HEK293 (cell line): Measurements from ENCODE around the gene DNASE2.

Experiments used
- CTCF ChIA-PET: fragments of 350-600 bp; formaldehyde crosslinking; extraction: SDS; loops from one replicate; lab custom pipeline; 2021; ENCODE audit warnings: antibody characterized with exemption; lab: Yijun Ruan, JAX
- POLR2A ChIA-PET: fragments of 300-600 bp; formaldehyde crosslinking; extraction: SDS; loops from one replicate; lab custom pipeline; 2020; ENCODE audit warnings: antibody characterized with exemption, inconsistent platforms; lab: Yijun Ruan, JAX
- H3K27ac ChIP-seq: fragments of 200-500 bp; sonication (Bioruptor generic); 2 replicates; pipeline ENCODE4 v1.5.1; 2014; ENCODE audit warnings: low read depth, low read length, control low read depth, inconsistent platforms; ENCODE audit errors: extremely low read depth
- H3K36me3 ChIP-seq, 2 experiments: fragments of 200-500 bp in 1 of 2; sonication (Bioruptor generic) in 1 of 2; 1 replicate in 1 of 2; 2 replicates in 1 of 2; pipeline ENCODE4 v1.5.1; 2014 to 2017; ENCODE audit warnings: inconsistent platforms in 2 of 2, low read length in 2 of 2; ENCODE audit not compliant: control insufficient read depth in 2 of 2, insufficient read depth in 1 of 2
- H3K4me1 ChIP-seq: fragments of 200-500 bp; sonication (Bioruptor generic); 2 replicates; pipeline ENCODE4 v1.5.1; 2014; ENCODE audit warnings: mild to moderate bottlenecking, low read length, inconsistent platforms; ENCODE audit not compliant: control insufficient read depth, insufficient read depth
- H3K4me3 ChIP-seq: 2 replicates; pipeline ENCODE4 v1.5.1; 2011; ENCODE audit warnings: low read depth, mild to moderate bottlenecking, control low read depth, low read length, moderate library complexity
- H3K9me3 ChIP-seq: fragments of 200-500 bp; sonication (Bioruptor generic); 2 replicates; pipeline ENCODE4 v1.5.1; 2014; ENCODE audit warnings: low read depth, low read length, inconsistent platforms; ENCODE audit not compliant: control insufficient read depth, insufficient read depth
- BCL11A ChIP-seq: fragments of 450-650 bp; formaldehyde crosslinking; IDR thresholded peaks from 2 replicates; pipeline ENCODE4 v1.5.1; 2016; ENCODE audit warnings: low read depth, missing biosample characterization, missing genetic modification characterization
- BCL11B ChIP-seq: fragments of 450-650 bp; formaldehyde crosslinking; IDR thresholded peaks from 2 replicates; pipeline ENCODE4 v1.5.1; 2016; ENCODE audit warnings: low read depth, missing biosample characterization, missing genetic modification characterization
- IKZF3 ChIP-seq: fragments of 450-650 bp; IDR thresholded peaks from 2 replicates; pipeline ENCODE4 v1.5.0; 2018; ENCODE audit warnings: missing biosample characterization, mild to moderate bottlenecking, missing genetic modification characterization, moderate library complexity
- KLF8 ChIP-seq: fragments of 450-650 bp; formaldehyde crosslinking; IDR thresholded peaks from 2 replicates; pipeline ENCODE4 v1.5.1; 2016; ENCODE audit warnings: missing biosample characterization, missing genetic modification characterization
- KLF9 ChIP-seq: fragments of 450-650 bp; formaldehyde crosslinking; IDR thresholded peaks from 2 replicates; pipeline ENCODE4 v1.5.1; 2016; ENCODE audit warnings: missing biosample characterization, missing genetic modification characterization, low read depth
- SP7 ChIP-seq: fragments of 450-650 bp; formaldehyde crosslinking; IDR thresholded peaks from 2 replicates; pipeline ENCODE4 v1.5.1; 2016; ENCODE audit warnings: missing biosample characterization, missing genetic modification characterization
- TCF7L2 ChIP-seq: IDR thresholded peaks from 2 replicates; pipeline ENCODE4 v1.6.1; 2011; ENCODE audit warnings: low read depth, mild to moderate bottlenecking, inconsistent platforms, low read length, moderate library complexity, borderline replicate concordance
- WT1 ChIP-seq: fragments of 450-650 bp; formaldehyde crosslinking; IDR thresholded peaks from 2 replicates; pipeline ENCODE4 v1.5.1; 2016; ENCODE audit warnings: missing biosample characterization, missing genetic modification characterization
- ZBTB21 ChIP-seq: fragments of 450-650 bp; formaldehyde crosslinking; IDR thresholded peaks from 2 replicates; pipeline ENCODE4 v1.5.1; 2017; ENCODE audit warnings: missing biosample characterization, missing genetic modification characterization
- ZBTB48 ChIP-seq: fragments of 450-650 bp; formaldehyde crosslinking; IDR thresholded peaks from 2 replicates; pipeline ENCODE4 v1.5.1; 2016; ENCODE audit warnings: missing biosample characterization, missing genetic modification characterization
- ZIC2 ChIP-seq: fragments of 450-650 bp; formaldehyde crosslinking; IDR thresholded peaks from 2 replicates; pipeline ENCODE4 v1.5.1; 2016; ENCODE audit warnings: missing biosample characterization, missing genetic modification characterization
- ZNF146 ChIP-seq: fragments of 450-650 bp; formaldehyde crosslinking; IDR thresholded peaks from 2 replicates; pipeline ENCODE4 v1.5.1; 2016; ENCODE audit warnings: missing biosample characterization, missing genetic modification characterization
- ZNF24 ChIP-seq: fragments of 450-650 bp; formaldehyde crosslinking; IDR thresholded peaks from 2 replicates; pipeline ENCODE4 v1.5.1; 2016; ENCODE audit warnings: missing biosample characterization, missing genetic modification characterization
- ZNF292 ChIP-seq: fragments of 450-650 bp; formaldehyde crosslinking; IDR thresholded peaks from 2 replicates; pipeline ENCODE4 v1.5.1; 2016; ENCODE audit warnings: low read depth, missing biosample characterization, missing genetic modification characterization, borderline replicate concordance
- ZNF335 ChIP-seq: fragments of 450-650 bp; formaldehyde crosslinking; conservative IDR thresholded peaks from 2 replicates; pipeline ENCODE4 v1.5.1; 2016; ENCODE audit warnings: missing biosample characterization, missing genetic modification characterization
- ZNF366 ChIP-seq: fragments of 450-650 bp; formaldehyde crosslinking; conservative IDR thresholded peaks from 2 replicates; pipeline ENCODE4 v1.5.1; 2016; ENCODE audit warnings: missing biosample characterization, missing genetic modification characterization
- ZNF404 ChIP-seq: fragments of 450-650 bp; formaldehyde crosslinking; IDR thresholded peaks from 2 replicates; pipeline ENCODE4 v1.5.1; 2017; ENCODE audit warnings: missing biosample characterization, missing genetic modification characterization
- ZNF426 ChIP-seq: fragments of 450-650 bp; formaldehyde crosslinking; IDR thresholded peaks from 2 replicates; pipeline ENCODE4 v1.5.1; 2017; ENCODE audit warnings: missing biosample characterization, missing genetic modification characterization, mild to moderate bottlenecking, inconsistent platforms, moderate library complexity
- ZNF473 ChIP-seq: fragments of 450-650 bp; formaldehyde crosslinking; IDR thresholded peaks from 2 replicates; pipeline ENCODE4 v1.5.1; 2017; ENCODE audit warnings: missing biosample characterization, missing genetic modification characterization
- ZNF544 ChIP-seq: fragments of 450-650 bp; formaldehyde crosslinking; IDR thresholded peaks from 2 replicates; pipeline ENCODE4 v1.5.0; 2017; ENCODE audit warnings: missing biosample characterization, missing genetic modification characterization
- ZNF560 ChIP-seq: fragments of 450-650 bp; formaldehyde crosslinking; IDR thresholded peaks from 2 replicates; pipeline ENCODE4 v1.5.1; 2017; ENCODE audit warnings: missing biosample characterization, missing genetic modification characterization, borderline replicate concordance
- ZNF610 ChIP-seq: fragments of 450-650 bp; formaldehyde crosslinking; IDR thresholded peaks from 2 replicates; pipeline ENCODE4 v1.5.1; 2016; ENCODE audit warnings: missing biosample characterization, missing genetic modification characterization, borderline replicate concordance
- ZXDB ChIP-seq: fragments of 450-650 bp; formaldehyde crosslinking; IDR thresholded peaks from 2 replicates; pipeline ENCODE4 v1.5.1; 2016; ENCODE audit warnings: missing biosample characterization, missing genetic modification characterization
- TF ChIP-seq, protein P1 (sequence below): fragments of 450-650 bp; formaldehyde crosslinking; IDR thresholded peaks from 2 replicates; pipeline ENCODE4 v1.5.1; 2016; ENCODE audit warnings: missing biosample characterization, missing genetic modification characterization
- TF ChIP-seq, protein P2 (sequence below): fragments of 450-650 bp; formaldehyde crosslinking; IDR thresholded peaks from 2 replicates; pipeline ENCODE4 v1.5.1; 2016; ENCODE audit warnings: missing biosample characterization, missing genetic modification characterization
- TF ChIP-seq, protein P3 (sequence below): fragments of 450-650 bp; IDR thresholded peaks from 2 replicates; pipeline ENCODE4 v1.5.1; 2018; ENCODE audit warnings: missing biosample characterization, mild to moderate bottlenecking, missing genetic modification characterization
- TF ChIP-seq, protein P4 (sequence below): fragments of 450-650 bp; formaldehyde crosslinking; IDR thresholded peaks from 2 replicates; pipeline ENCODE4 v1.5.1; 2017; ENCODE audit warnings: missing biosample characterization, missing genetic modification characterization

Gene DNASE2

DNA sequence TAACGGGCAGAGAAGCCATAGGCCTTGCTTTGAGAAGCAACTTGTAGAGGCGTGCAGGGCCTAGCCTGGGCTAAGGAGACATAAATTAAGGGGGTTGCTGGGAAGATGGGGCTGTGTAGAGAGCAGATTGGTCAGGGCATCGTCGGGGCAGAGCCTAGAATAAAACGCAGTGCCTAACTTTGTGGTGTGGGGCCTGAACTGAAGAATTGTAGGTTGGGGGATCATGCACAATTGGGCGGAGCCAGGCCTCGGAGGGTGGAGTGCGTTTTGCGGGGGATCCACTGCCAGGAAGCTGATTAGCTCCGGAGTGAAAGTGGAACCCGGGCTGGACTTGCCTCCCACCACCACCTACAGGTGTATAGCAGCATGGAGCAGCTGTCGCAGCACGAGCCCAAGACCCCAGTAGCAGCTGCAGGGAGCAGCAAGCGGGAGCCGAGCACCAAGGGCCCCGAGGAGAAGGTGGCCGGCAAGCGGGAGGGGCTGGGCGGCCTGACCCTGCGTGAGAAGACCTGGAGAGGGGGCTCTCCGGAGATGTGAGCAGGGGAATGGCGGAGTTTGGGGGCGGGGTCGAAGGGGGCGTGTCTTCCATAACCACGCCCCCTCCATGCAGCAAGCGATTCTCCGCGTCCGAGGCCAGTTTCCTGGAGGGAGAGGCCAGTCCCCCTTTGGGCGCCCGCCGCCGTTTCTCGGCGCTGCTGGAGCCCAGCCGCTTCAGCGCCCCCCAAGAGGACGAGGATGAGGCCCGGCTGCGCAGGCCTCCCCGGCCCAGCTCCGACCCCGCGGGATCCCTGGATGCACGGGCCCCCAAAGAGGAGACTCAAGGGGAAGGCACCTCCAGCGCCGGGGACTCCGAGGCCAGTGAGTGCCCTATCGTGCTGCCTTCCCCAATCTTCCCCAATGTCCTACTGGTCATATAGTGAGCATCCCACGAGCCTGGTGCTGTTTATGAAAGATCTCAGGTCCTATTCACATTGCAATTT, 13.8 kb downstream of the DNASE2 start:
- Histone ChIP-seq H3K9me3 (no peaks in the 10 kb centered on the region), H3K4me1 (peaks cover 4% of the 10 kb centered on the region), H3K27ac (peak overlapping the region; percentile 41; the same call in 1 of the 2 replicates), H3K36me3 (peaks cover 0 to 4% of the 10 kb centered on the region in 2 experiments; a peak in 2 of 3 replicates), H3K4me3 (peak overlapping the region; percentile 45)
- ChIA-PET POLR2A (no interaction called here), CTCF (interaction anchor here (0.7 kb wide), 2 partner anchors 20 to 1101 kb away, joined by 3 to 4 read pairs; partner anchors contain the start of gene ZNF441)
- TF ChIP-seq, protein P1, sequence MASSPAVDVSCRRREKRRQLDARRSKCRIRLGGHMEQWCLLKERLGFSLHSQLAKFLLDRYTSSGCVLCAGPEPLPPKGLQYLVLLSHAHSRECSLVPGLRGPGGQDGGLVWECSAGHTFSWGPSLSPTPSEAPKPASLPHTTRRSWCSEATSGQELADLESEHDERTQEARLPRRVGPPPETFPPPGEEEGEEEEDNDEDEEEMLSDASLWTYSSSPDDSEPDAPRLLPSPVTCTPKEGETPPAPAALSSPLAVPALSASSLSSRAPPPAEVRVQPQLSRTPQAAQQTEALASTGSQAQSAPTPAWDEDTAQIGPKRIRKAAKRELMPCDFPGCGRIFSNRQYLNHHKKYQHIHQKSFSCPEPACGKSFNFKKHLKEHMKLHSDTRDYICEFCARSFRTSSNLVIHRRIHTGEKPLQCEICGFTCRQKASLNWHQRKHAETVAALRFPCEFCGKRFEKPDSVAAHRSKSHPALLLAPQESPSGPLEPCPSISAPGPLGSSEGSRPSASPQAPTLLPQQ = no peak
- TF ChIP-seq ZNF544 (no peak), ZNF292 (tag by site-specific recombination) (no peak), ZNF610 (tag by site-specific recombination) (no peak), ZNF560 (tag by site-specific recombination) (no peak), ZIC2 (tag by site-specific recombination) (peak; percentile 76), WT1 (tag by site-specific recombination) (no peak), SP7 (peak; percentile 44), ZNF473 (no peak), KLF9 (peak; percentile 100), ZNF426 (tag by site-specific recombination) (no peak), ZNF335 (tag by site-specific recombination) (peak; percentile 29; the same call in 1 of the 2 replicates), ZNF404 (tag by site-specific recombination) (no peak), ZNF24 (tag by site-specific recombination) (no peak), BCL11B (tag by site-specific recombination) (no peak), ZBTB48 (peak; percentile 27; the same call in 1 of the 2 replicates), ZNF146 (no peak), TCF7L2 (no peak), ZNF366 (tag by site-specific recombination) (no peak), KLF8 (tag by site-specific recombination) (peak; percentile 43; the same call in 1 of the 2 replicates), BCL11A (tag by site-specific recombination) (no peak), ZBTB21 (0 out of 2 replicates have a peak, but pooled peaks have one; percentile 9), ZXDB (tag by site-specific recombination) (peak; percentile 87), IKZF3 (tag by site-specific recombination) (no peak)
- TF ChIP-seq, protein P2, sequence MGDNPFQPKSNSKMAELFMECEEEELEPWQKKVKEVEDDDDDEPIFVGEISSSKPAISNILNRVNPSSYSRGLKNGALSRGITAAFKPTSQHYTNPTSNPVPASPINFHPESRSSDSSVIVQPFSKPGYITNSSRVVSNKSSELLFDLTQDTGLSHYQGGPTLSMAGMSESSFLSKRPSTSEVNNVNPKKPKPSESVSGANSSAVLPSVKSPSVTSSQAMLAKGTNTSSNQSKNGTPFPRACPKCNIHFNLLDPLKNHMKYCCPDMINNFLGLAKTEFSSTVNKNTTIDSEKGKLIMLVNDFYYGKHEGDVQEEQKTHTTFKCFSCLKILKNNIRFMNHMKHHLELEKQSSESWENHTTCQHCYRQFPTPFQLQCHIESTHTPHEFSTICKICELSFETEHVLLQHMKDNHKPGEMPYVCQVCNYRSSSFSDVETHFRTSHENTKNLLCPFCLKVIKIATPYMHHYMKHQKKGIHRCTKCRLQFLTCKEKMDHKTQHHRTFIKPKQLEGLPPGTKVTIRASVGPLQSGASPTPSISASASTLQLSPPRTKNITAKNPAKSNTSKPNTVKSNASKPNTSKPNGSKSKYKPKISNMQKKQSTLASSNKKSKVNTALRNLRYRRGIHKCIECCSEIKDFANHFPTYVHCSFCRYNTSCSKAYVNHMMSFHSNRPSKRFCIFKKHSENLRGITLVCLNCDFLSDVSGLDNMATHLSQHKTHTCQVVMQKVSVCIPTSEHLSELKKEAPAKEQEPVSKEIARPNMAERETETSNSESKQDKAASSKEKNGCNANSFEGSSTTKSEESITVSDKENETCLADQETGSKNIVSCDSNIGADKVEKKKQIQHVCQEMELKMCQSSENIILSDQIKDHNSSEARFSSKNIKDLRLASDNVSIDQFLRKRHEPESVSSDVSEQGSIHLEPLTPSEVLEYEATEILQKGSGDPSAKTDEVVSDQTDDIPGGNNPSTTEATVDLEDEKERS (tag by site-specific recombination) = no peak
- TF ChIP-seq, protein P3, sequence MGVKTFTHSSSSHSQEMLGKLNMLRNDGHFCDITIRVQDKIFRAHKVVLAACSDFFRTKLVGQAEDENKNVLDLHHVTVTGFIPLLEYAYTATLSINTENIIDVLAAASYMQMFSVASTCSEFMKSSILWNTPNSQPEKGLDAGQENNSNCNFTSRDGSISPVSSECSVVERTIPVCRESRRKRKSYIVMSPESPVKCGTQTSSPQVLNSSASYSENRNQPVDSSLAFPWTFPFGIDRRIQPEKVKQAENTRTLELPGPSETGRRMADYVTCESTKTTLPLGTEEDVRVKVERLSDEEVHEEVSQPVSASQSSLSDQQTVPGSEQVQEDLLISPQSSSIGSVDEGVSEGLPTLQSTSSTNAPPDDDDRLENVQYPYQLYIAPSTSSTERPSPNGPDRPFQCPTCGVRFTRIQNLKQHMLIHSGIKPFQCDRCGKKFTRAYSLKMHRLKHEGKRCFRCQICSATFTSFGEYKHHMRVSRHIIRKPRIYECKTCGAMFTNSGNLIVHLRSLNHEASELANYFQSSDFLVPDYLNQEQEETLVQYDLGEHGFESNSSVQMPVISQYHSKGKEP (tag by site-specific recombination) = no peak
- TF ChIP-seq, protein P4, sequence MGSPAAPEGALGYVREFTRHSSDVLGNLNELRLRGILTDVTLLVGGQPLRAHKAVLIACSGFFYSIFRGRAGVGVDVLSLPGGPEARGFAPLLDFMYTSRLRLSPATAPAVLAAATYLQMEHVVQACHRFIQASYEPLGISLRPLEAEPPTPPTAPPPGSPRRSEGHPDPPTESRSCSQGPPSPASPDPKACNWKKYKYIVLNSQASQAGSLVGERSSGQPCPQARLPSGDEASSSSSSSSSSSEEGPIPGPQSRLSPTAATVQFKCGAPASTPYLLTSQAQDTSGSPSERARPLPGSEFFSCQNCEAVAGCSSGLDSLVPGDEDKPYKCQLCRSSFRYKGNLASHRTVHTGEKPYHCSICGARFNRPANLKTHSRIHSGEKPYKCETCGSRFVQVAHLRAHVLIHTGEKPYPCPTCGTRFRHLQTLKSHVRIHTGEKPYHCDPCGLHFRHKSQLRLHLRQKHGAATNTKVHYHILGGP = no peak
